ENCODE measurements around the gene SPHK1.

SPHK1 gene

GRCh38 chr17:76388966-76389888, 4.8 kb downstream of the SPHK1 start:
- TF ChIP-seq, protein P1, sequence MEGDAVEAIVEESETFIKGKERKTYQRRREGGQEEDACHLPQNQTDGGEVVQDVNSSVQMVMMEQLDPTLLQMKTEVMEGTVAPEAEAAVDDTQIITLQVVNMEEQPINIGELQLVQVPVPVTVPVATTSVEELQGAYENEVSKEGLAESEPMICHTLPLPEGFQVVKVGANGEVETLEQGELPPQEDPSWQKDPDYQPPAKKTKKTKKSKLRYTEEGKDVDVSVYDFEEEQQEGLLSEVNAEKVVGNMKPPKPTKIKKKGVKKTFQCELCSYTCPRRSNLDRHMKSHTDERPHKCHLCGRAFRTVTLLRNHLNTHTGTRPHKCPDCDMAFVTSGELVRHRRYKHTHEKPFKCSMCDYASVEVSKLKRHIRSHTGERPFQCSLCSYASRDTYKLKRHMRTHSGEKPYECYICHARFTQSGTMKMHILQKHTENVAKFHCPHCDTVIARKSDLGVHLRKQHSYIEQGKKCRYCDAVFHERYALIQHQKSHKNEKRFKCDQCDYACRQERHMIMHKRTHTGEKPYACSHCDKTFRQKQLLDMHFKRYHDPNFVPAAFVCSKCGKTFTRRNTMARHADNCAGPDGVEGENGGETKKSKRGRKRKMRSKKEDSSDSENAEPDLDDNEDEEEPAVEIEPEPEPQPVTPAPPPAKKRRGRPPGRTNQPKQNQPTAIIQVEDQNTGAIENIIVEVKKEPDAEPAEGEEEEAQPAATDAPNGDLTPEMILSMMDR (IDR thresholded peaks at IDR 0.05; ENCODE audit: extremely low read depth, missing control alignments), result no peak
- no peak for DNase-seq (ENCODE audit: low spot score)

DNA sequence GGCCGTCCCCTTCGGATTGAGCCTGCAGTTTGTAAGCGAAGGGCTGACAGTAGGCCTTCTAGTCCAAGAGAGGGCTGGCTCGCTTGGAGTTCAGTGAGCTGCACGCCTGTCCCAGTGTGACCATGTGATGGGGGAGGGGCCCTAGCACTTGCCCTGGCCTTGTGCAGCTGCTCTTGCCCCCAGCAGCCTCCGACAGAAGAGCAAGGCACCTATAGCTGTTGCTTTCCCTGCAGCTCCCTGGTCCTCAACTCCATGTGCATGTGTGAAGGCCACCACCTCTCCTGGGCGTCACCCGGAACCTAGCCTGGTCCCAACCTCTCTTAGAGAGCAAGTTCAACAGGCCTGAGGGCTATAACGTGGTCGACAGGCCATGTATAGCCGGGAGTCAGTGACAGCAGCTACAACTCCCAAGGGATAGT, 5.6 kb downstream of the SPHK1 start:
- no peak for DNase-seq (ENCODE audit: low spot score)

GRCh38 chr17:76391200-76391715, 6.8 kb downstream of the SPHK1 start:
- TF ChIP-seq, protein P1 (IDR thresholded peaks at IDR 0.05; ENCODE audit: extremely low read depth, missing control alignments), result no peak
- no peak for DNase-seq (ENCODE audit: low spot score)

More for the DNA sequence above, 5.6 kb downstream of the SPHK1 start:
- TF ChIP-seq, protein P1 (IDR thresholded peaks at IDR 0.05; ENCODE audit: extremely low read depth, missing control alignments), result no peak

DNA sequence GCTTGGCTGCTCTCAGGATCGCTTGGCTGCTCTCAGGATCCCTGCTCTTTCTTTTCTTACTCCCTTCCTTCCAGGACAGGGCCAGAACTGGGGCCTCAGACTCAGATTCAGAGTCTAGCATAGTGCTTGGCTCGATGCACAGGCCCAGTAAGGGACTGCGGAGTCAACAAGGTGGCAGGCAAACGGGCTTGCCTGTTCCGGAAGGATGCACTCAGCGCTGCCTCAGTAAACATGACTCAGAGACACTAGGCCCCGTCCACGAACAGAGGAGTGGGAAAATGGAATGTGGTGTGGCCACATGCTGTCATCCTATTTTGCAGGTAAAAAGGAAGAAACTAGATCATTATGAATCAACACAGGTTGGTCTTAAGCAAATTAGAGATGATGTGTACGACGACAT, 9.8 kb downstream of the SPHK1 start:
- no peak for DNase-seq (ENCODE audit: low spot score)

DNA sequence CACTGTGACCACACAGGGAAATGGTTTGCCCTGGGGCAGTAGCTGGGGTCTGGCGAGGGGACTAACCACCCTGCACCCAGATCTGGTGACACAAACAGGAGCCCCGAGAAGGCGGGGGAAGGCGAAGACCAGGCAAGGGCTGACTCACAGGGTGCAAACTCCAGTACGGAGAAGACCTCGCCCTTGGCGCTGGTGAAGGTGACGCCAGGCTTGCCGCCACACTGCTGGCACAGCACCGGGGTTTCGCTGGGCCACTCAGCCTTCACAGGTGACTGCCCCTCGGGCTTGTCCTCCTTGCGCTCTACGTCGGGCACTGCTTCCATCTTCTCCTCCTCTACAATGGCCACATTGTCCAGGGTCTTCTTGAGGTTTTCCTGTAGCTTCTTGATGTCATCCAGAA, 11.6 kb downstream of the SPHK1 start:
- no peak for DNase-seq (ENCODE audit: low spot score)
- TF ChIP-seq, protein P1 (IDR thresholded peaks at IDR 0.05; ENCODE audit: extremely low read depth, missing control alignments), result no peak

More for the DNA sequence above, 9.8 kb downstream of the SPHK1 start:
- TF ChIP-seq, protein P1 (IDR thresholded peaks at IDR 0.05; ENCODE audit: extremely low read depth, missing control alignments), result no peak

DNA sequence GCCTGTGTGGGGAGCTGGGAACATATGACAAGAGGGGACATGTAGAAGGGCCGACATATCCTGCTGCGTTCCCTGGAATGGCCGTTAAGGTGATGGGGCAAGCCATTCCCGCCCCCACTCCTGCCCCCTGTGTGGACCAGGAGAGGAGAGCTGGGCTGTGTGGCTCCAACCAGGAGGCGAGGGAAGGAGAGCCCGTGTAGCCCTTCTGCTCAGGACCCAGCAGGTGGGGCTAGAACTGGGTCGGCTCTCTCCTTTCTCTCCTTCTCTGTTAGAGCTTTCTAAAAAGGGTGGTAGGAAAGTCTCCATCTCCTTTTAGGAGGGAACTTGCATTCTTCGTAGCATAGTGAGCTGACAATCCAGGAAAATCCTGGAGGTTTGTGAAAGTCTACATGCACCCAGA, 12.8 kb downstream of the SPHK1 start:
- TF ChIP-seq, protein P1 (IDR thresholded peaks at IDR 0.05; ENCODE audit: extremely low read depth, missing control alignments), result no peak
- DNase-seq (ENCODE audit: low spot score), result no peak

All from GM20000 (cell line).